B cell (primary cell): ENCODE results near the gene COL6A5.

Experiments
- CTCF ChIP-seq: fragments of 200-600 bp; IDR thresholded peaks from one replicate; pipeline ENCODE4 v1.8.0; 2022; ENCODE audit warnings: antibody characterized with exemption, mild to moderate bottlenecking
- EZH2 ChIP-seq: IDR thresholded peaks from 2 replicates; pipeline ENCODE4 v1.6.1; 2012; ENCODE audit warnings: borderline replicate concordance, low read depth, mild to moderate bottlenecking, moderate library complexity, low read length; ENCODE audit not compliant: insufficient read depth, poor library complexity, severe bottlenecking

- TF ChIP-seq EZH2 (no peak), CTCF (no peak)
Observed at GRCh38 chr3:130491431-130491830, 146.0 kb downstream of the COL6A5 start.
